Astrocyte (in vitro differentiated cells and primary cell): ENCODE results near the gene EVI2B. TPM values are rescaled to one million over a fixed set of nuclear protein-coding genes. Genes with fewer than 3 reads are reported as not detected.

ENCODE experiments used
- DNase-seq: peaks from one replicate; pipeline ENCODE4 v3.0.0-alpha.2; 2010; ENCODE audit warnings: low read depth
- FAIRE-seq: peaks from 2 replicates; lab custom pipeline; 2011; peaks lifted over from hg19 to GRCh38; lab: Jason Lieb, UNC
- H2AFZ ChIP-seq: 2 replicates; pipeline ENCODE4 v1.6.0; 2012; ENCODE audit warnings: low read depth, low read length, inconsistent platforms
- H3K27ac ChIP-seq: 2 replicates; pipeline ENCODE4 v1.5.1; 2011; ENCODE audit warnings: low read depth, low read length, inconsistent platforms
- H3K27me3 ChIP-seq: 2 replicates; pipeline ENCODE4 v1.6.0; 2011; ENCODE audit warnings: low read length, inconsistent platforms; ENCODE audit not compliant: insufficient read depth
- H3K36me3 ChIP-seq: 2 replicates; pipeline ENCODE4 v1.5.1; 2011; ENCODE audit warnings: low read length, inconsistent platforms; ENCODE audit not compliant: insufficient read depth
- H3K4me1 ChIP-seq: 2 replicates; pipeline ENCODE4 v1.5.1; 2011; ENCODE audit warnings: low read length, inconsistent platforms; ENCODE audit not compliant: insufficient read depth
- H3K4me2 ChIP-seq: 2 replicates; pipeline ENCODE4 v1.6.0; 2012; ENCODE audit warnings: low read length, inconsistent platforms
- H3K4me3 ChIP-seq: 2 replicates; pipeline ENCODE4 v1.5.1; 2011; ENCODE audit warnings: low read depth, mild to moderate bottlenecking, low read length, inconsistent platforms; ENCODE audit not compliant: insufficient read depth
- H3K79me2 ChIP-seq: 2 replicates; pipeline ENCODE4 v1.6.0; 2012; ENCODE audit warnings: mild to moderate bottlenecking, low read length, inconsistent platforms; ENCODE audit not compliant: insufficient read depth
- H3K9ac ChIP-seq: 2 replicates; pipeline ENCODE4 v1.6.0; 2012; ENCODE audit warnings: mild to moderate bottlenecking, low read length, inconsistent platforms
- H3K9me3 ChIP-seq: 2 replicates; pipeline ENCODE4 v1.5.1; 2012; ENCODE audit warnings: low read depth, mild to moderate bottlenecking, low read length, inconsistent platforms; ENCODE audit not compliant: insufficient read depth
- H4K20me1 ChIP-seq: 2 replicates; pipeline ENCODE4 v1.6.0; 2012; ENCODE audit warnings: low read length, inconsistent platforms; ENCODE audit not compliant: insufficient read depth
- H3K27ac Mint-ChIP-seq: one replicate; pipeline ENCODE4 v1.8.0; 2021; ENCODE audit warnings: mild to moderate bottlenecking, mixed read lengths; ENCODE audit not compliant: unreplicated experiment
- H3K27me3 Mint-ChIP-seq: one replicate; pipeline ENCODE4 v1.8.0; 2021; ENCODE audit warnings: low read depth, mixed read lengths; ENCODE audit not compliant: unreplicated experiment
- H3K36me3 Mint-ChIP-seq: one replicate; pipeline ENCODE4 v1.8.0; 2021; ENCODE audit warnings: low read depth, mixed read lengths; ENCODE audit not compliant: unreplicated experiment
- H3K4me1 Mint-ChIP-seq: one replicate; pipeline ENCODE4 v1.8.0; 2021; ENCODE audit warnings: low read depth, mixed read lengths; ENCODE audit not compliant: unreplicated experiment
- H3K4me3 Mint-ChIP-seq: one replicate; pipeline ENCODE4 v1.8.0; 2021; ENCODE audit warnings: mild to moderate bottlenecking, moderate library complexity, mixed read lengths; ENCODE audit not compliant: unreplicated experiment
- H3K9me3 Mint-ChIP-seq: one replicate; pipeline ENCODE4 v1.8.0; 2021; ENCODE audit warnings: mild to moderate bottlenecking, mixed read lengths; ENCODE audit not compliant: unreplicated experiment
- CTCF ChIP-seq: IDR thresholded peaks from 2 replicates; pipeline ENCODE4 v1.5.1; 2011; ENCODE audit warnings: low read depth, mild to moderate bottlenecking, inconsistent platforms, low read length, moderate library complexity; ENCODE audit not compliant: insufficient read depth
- EZH2 ChIP-seq: IDR thresholded peaks from 2 replicates; pipeline ENCODE4 v1.6.1; 2012; ENCODE audit warnings: mild to moderate bottlenecking, low read length, inconsistent platforms; ENCODE audit not compliant: insufficient read depth
- total RNA-seq: library from RNA; stranded (reverse); gene quantifications from 2 replicates; pipeline ENCODE4 v1.2.1, GENCODE V29; 2021

EVI2B gene
- total RNA-seq, 1 donor from 2014 or later = 0.11 TPM

GRCh38 chr17:31309556-31309955 is 4.3 kb downstream of the EVI2B start:
- H3K9me3 ChIP-seq = no peaks in the 10 kb centered on the region
- no peak overlapping the region for H2AFZ ChIP-seq
- H3K36me3 ChIP-seq = no peaks in the 10 kb centered on the region
- no peak overlapping the region for H3K9ac ChIP-seq
- Mint-ChIP-seq H3K27ac (no peak overlapping the region), H3K4me3 (no peak overlapping the region), H3K4me1 (peaks cover 4% of the 10 kb centered on the region), H3K36me3 (peaks cover 2% of the 10 kb centered on the region), H3K9me3 (no peaks in the 10 kb centered on the region), H3K27me3 (no peaks in the 10 kb centered on the region)
- peaks cover 10% of the 10 kb centered on the region for H4K20me1 ChIP-seq
- no peak overlapping the region for H3K4me3 ChIP-seq
- no peaks in the 10 kb centered on the region for H3K4me1 ChIP-seq
- FAIRE-seq (no peak), DNase-seq (no peak)
- H3K27ac ChIP-seq = no peak overlapping the region
- no peaks in the 10 kb centered on the region for H3K27me3 ChIP-seq
- no peak overlapping the region for H3K4me2 ChIP-seq
- TF ChIP-seq EZH2 = no peak
- no peak for TF ChIP-seq CTCF
- H3K79me2 ChIP-seq = no peaks in the 10 kb centered on the region

GRCh38 chr17:31308372-31309334 is 5.2 kb downstream of the EVI2B start:
- H2AFZ ChIP-seq = no peak overlapping the region
- H3K4me2 ChIP-seq = no peak overlapping the region
- H3K4me1 ChIP-seq = no peaks in the 10 kb centered on the region
- TF ChIP-seq EZH2 (no peak), CTCF (no peak)
- Mint-ChIP-seq H3K9me3 (no peaks in the 10 kb centered on the region), H3K4me3 (no peak overlapping the region), H3K4me1 (peaks cover 2% of the 10 kb centered on the region), H3K27ac (no peak overlapping the region), H3K27me3 (no peaks in the 10 kb centered on the region), H3K36me3 (peaks cover 6% of the 10 kb centered on the region)
- no peaks in the 10 kb centered on the region for H3K27me3 ChIP-seq
- H4K20me1 ChIP-seq = peaks cover 10% of the 10 kb centered on the region
- H3K4me3 ChIP-seq = no peak overlapping the region
- no peak for DNase-seq
- H3K79me2 ChIP-seq = no peaks in the 10 kb centered on the region
- no peak overlapping the region for H3K27ac ChIP-seq
- no peaks in the 10 kb centered on the region for H3K36me3 ChIP-seq
- FAIRE-seq = no peak
- H3K9ac ChIP-seq = no peak overlapping the region
- no peaks in the 10 kb centered on the region for H3K9me3 ChIP-seq

- FAIRE-seq (no peak), DNase-seq (no peak)
- H3K4me1 ChIP-seq = no peaks in the 10 kb centered on the region
- no peaks in the 10 kb centered on the region for H3K9me3 Mint-ChIP-seq
- H3K27me3 ChIP-seq = no peaks in the 10 kb centered on the region
- no peak overlapping the region for H3K27ac ChIP-seq
- no peak overlapping the region for H3K4me3 Mint-ChIP-seq
- no peaks in the 10 kb centered on the region for H3K36me3 ChIP-seq
- peaks cover 10% of the 10 kb centered on the region for H4K20me1 ChIP-seq
- H3K27ac Mint-ChIP-seq = no peak overlapping the region
- no peak overlapping the region for H3K9ac ChIP-seq
- H3K9me3 ChIP-seq = no peaks in the 10 kb centered on the region
- TF ChIP-seq EZH2 (no peak), CTCF (no peak)
- H3K36me3 Mint-ChIP-seq = peaks cover 6% of the 10 kb centered on the region
- no peak overlapping the region for H3K4me3 ChIP-seq
- H3K27me3 Mint-ChIP-seq = no peaks in the 10 kb centered on the region
- peaks cover 2% of the 10 kb centered on the region for H3K4me1 Mint-ChIP-seq
- no peak overlapping the region for H2AFZ ChIP-seq
- H3K4me2 ChIP-seq = no peak overlapping the region
- H3K79me2 ChIP-seq = no peaks in the 10 kb centered on the region
These were observed 6.2 kb downstream of the EVI2B start for GRCh38 chr17:31307640-31308039.
